Skin epidermis (tissue), 12 donors: ENCODE results near the gene TMC1.
"Not testable (repeated sequence)": the region's sequence is repeated elsewhere in the genome, so short reads cannot be mapped to it uniquely, and the experiment has no call there.

Experiments used
- H3K27ac ChIP-seq, 21 experiments: fragments of 200-600 bp; sonication (generic) in 11 of 21; one replicate each; pipeline ENCODE4 v1.5.0; 2020; ENCODE audit warnings: mild to moderate bottlenecking in 3 of 21, inconsistent platforms in 2 of 21, moderate library complexity in 2 of 21
- H3K4me3 ChIP-seq, 7 experiments: fragments of 200-600 bp; sonication (generic) in 2 of 7; one replicate each; pipeline ENCODE4 v1.5.0; 2020; ENCODE audit warnings: inconsistent platforms in 2 of 7, mild to moderate bottlenecking in 2 of 7, moderate library complexity in 1 of 7

TMC1 gene

GRCh38 chr9:72521416-72521815 lies at the start of gene TMC1:
Gene TMC1, plus strand, starts transcription at chr9:72521608. Its CDS starts 127,041 bp downstream, at chr9:72648649.
- not testable (repeated sequence) for H3K4me3 ChIP-seq, H3K27ac ChIP-seq

- no peak overlapping the region for H3K4me3 ChIP-seq
These were observed 47.7 kb upstream of the TMC1 start for GRCh38 chr9:72473474-72474261.

GRCh38 chr9:72474676-72475075 lies 46.7 kb upstream of the TMC1 start:
- peak overlapping the region in 2 of 21 experiments; percentile 0 to 71 for H3K27ac ChIP-seq

More at GRCh38 chr9:72473474-72474261, 47.7 kb upstream of the TMC1 start:
- peak overlapping the region in 6 of 21 experiments; percentile 30 to 71 (median 48) for H3K27ac ChIP-seq

GRCh38 chr9:72476100-72476499 lies 45.3 kb upstream of the TMC1 start:
- no peak overlapping the region for H3K4me3 ChIP-seq
- no peak overlapping the region for H3K27ac ChIP-seq

More at GRCh38 chr9:72474676-72475075, 46.7 kb upstream of the TMC1 start:
- H3K4me3 ChIP-seq, result no peak overlapping the region

GRCh38 chr9:72476617-72477437 lies 44.6 kb upstream of the TMC1 start:
- H3K27ac ChIP-seq, result peak overlapping the region in 7 of 21 experiments; percentile 23 to 60 (median 55)
- no peak overlapping the region for H3K4me3 ChIP-seq

GRCh38 chr9:72477930-72478518 lies 43.4 kb upstream of the TMC1 start:
- peak overlapping the region in 16 of 21 experiments; percentile 8 to 65 (median 36) for H3K27ac ChIP-seq
- no peak overlapping the region for H3K4me3 ChIP-seq

GRCh38 chr9:72478966-72479365 lies 42.4 kb upstream of the TMC1 start:
- peak overlapping the region in 6 of 21 experiments; percentile 13 to 60 (median 42) for H3K27ac ChIP-seq
- no peak overlapping the region for H3K4me3 ChIP-seq

GRCh38 chr9:72480261-72480660 lies 41.1 kb upstream of the TMC1 start:
- H3K27ac ChIP-seq, H3K4me3 ChIP-seq: not testable (repeated sequence)

- H3K4me3 ChIP-seq, result no peak overlapping the region
- no peak overlapping the region for H3K27ac ChIP-seq
These were observed 40.5 kb upstream of the TMC1 start for GRCh38 chr9:72480921-72481320.

GRCh38 chr9:72485821-72486593 lies 35.4 kb upstream of the TMC1 start:
- Histone ChIP-seq H3K27ac (no peak overlapping the region), H3K4me3 (no peak overlapping the region)

GRCh38 chr9:72486594-72486955 lies 34.8 kb upstream of the TMC1 start:
- H3K27ac ChIP-seq, result no peak overlapping the region
- H3K4me3 ChIP-seq, result no peak overlapping the region

- not testable (repeated sequence) for H3K4me3 ChIP-seq, H3K27ac ChIP-seq
These were observed 33.7 kb upstream of the TMC1 start for GRCh38 chr9:72487665-72488064.

- Histone ChIP-seq H3K4me3 (no peak overlapping the region), H3K27ac (no peak overlapping the region)
These were observed 31.4 kb upstream of the TMC1 start for GRCh38 chr9:72489986-72490385.

GRCh38 chr9:72491242-72491641 lies 30.2 kb upstream of the TMC1 start:
- no peak overlapping the region for H3K4me3 ChIP-seq

GRCh38 chr9:72494051-72494450 lies 27.4 kb upstream of the TMC1 start:
- no peak overlapping the region for H3K4me3 ChIP-seq
- no peak overlapping the region for H3K27ac ChIP-seq

More at GRCh38 chr9:72491242-72491641, 30.2 kb upstream of the TMC1 start:
- no peak overlapping the region for H3K27ac ChIP-seq

- H3K4me3 ChIP-seq, result no peak overlapping the region
- H3K27ac ChIP-seq, result no peak overlapping the region
These were observed 23.9 kb upstream of the TMC1 start for GRCh38 chr9:72497447-72498046.

- Histone ChIP-seq H3K27ac (no peak overlapping the region), H3K4me3 (no peak overlapping the region)
These were observed 14.8 kb upstream of the TMC1 start for GRCh38 chr9:72506615-72507014.

- peak overlapping the region in 1 of 21 experiments; percentile 5 for H3K27ac ChIP-seq
These were observed 12.4 kb upstream of the TMC1 start for GRCh38 chr9:72509053-72509452.

GRCh38 chr9:72509635-72510034 lies 11.8 kb upstream of the TMC1 start:
- no peak overlapping the region for H3K4me3 ChIP-seq
- peak overlapping the region in 2 of 21 experiments; percentile 5 to 23 for H3K27ac ChIP-seq

More at GRCh38 chr9:72509053-72509452, 12.4 kb upstream of the TMC1 start:
- no peak overlapping the region for H3K4me3 ChIP-seq
